ENCODE data around the gene CTSS. TPM values are rescaled to one million over a fixed set of nuclear protein-coding genes. Genes with fewer than 3 reads are reported as not detected.

Gene CTSS
- total RNA-seq, 1 experiment from 2014 or later = 0.66 TPM

DNA sequence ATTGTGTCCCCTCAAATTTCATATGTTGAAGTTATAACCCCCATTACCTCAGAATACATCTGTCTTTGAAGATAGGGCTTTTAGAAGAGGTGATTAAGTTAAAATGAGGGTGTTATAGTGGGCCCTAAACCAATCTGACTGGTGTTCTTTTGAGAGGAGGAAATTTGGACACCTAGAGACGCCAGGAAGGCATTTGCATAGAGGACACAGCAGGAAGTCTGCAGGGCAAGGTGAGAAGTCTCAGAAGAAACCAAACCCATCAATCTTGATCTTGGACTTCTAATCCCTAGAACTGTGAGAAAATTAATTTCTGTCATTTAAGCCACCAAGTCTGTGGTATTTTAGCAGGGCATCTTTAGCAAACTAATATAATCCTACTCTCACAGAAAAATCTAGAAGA, 81.7 kb downstream of the CTSS start:
- TF ChIP-seq NFATC4 (CRISPR knock-in tag; IDR thresholded peaks at IDR 0.05) = no peak
- TF ChIP-seq PREB (CRISPR knock-in tag; IDR thresholded peaks at IDR 0.05; ENCODE audit: borderline replicate concordance) = no peak
- no peak for TF ChIP-seq ZNF416 (CRISPR knock-in tag; IDR thresholded peaks at IDR 0.05)
- TF ChIP-seq GTF2I (CRISPR knock-in tag; conservative IDR thresholded peaks at IDR 0.05) = no peak
- peaks cover 35% of the 10 kb centered on the region for H3K36me3 Mint-ChIP-seq
- CTCF ChIA-PET = interaction anchor here (1.1 to 1.2 kb wide), 2 partner anchors 123 to 124 kb away, joined by 3 read pairs; no protein-coding TSS in a partner anchor
- DNase-seq (ENCODE audit: low spot score) = no peak
- POLR2A ChIA-PET = interaction anchor here (0.8 to 2.1 kb wide), 2 partner anchors 10 to 13 kb away, joined by 3 to 7 read pairs; partner anchors contain the start of gene GOLPH3L
- ATAC-seq = no peak
- H3K4me1 Mint-ChIP-seq = peaks cover 9% of the 10 kb centered on the region
- H3K27me3 Mint-ChIP-seq (ENCODE audit: low read depth) = no peaks in the 10 kb centered on the region
- no peak overlapping the region for H3K4me3 Mint-ChIP-seq
- H3K9me3 Mint-ChIP-seq = no peaks in the 10 kb centered on the region
- no peak overlapping the region for H3K27ac Mint-ChIP-seq

Other genes with a start within 250 kb of the CTSS start
- gene ADAMTSL4, start 216.4 kb downstream of the CTSS start, total RNA-seq (2021) = 6.6 to 14.7 TPM (median 14.1 TPM) in 3 replicates
- gene MCL1, start 186.2 kb downstream of the CTSS start, total RNA-seq (2021) = 191 to 212 TPM (median 204 TPM) in 3 replicates
- gene ENSA, start 136.2 kb downstream of the CTSS start, total RNA-seq (2021) = 219 to 254 TPM (median 224 TPM) in 3 replicates
- gene GOLPH3L, start 68.6 kb downstream of the CTSS start, total RNA-seq (2021) = 39.5 to 46.1 TPM (median 43.3 TPM) in 3 replicates
- gene HORMAD1, start 44.9 kb downstream of the CTSS start, total RNA-seq (2021) = not detected in 3 replicates
- gene CTSK, start 42.5 kb upstream of the CTSS start, total RNA-seq (2021) = 7.5 to 9.4 TPM (median 8.7 TPM) in 3 replicates
- 30.7 to 35.0 TPM (median 33.8 TPM) in 3 replicates for gene ARNT, start 110.8 kb upstream of the CTSS start, total RNA-seq (2021)
- not detected in 3 replicates for gene CTXND2, start 121.4 kb upstream of the CTSS start, total RNA-seq (2021)
- gene SETDB1, start 160.6 kb upstream of the CTSS start, total RNA-seq (2021) = 48.1 to 53.1 TPM (median 48.8 TPM) in 3 replicates
- 182 to 203 TPM (median 200 TPM) in 3 replicates for gene CERS2, start 209.1 kb upstream of the CTSS start, total RNA-seq (2021)
- gene ANXA9, start 216.5 kb upstream of the CTSS start, total RNA-seq (2021) = 1.5 to 1.6 TPM (median 1.6 TPM) in 3 replicates
- gene MINDY1, start 241.1 kb upstream of the CTSS start, total RNA-seq (2021) = 10.1 to 11.2 TPM (median 11.0 TPM) in 3 replicates
- 24.5 to 29.6 TPM (median 28.5 TPM) in 3 replicates for gene PRUNE1, start 242.7 kb upstream of the CTSS start, total RNA-seq (2021)

Data from WTC11 (cell line).